ENCODE measurements around the gene CFAP210.

The CFAP210 gene

GRCh38 chr2:169684135-169684565 lies 10.1 kb downstream of the CFAP210 start:
- Histone ChIP-seq H3K4me2 (ENCODE audit: low read length) (no peak overlapping the region), H4K20me1 (ENCODE audit: insufficient read depth, low read length) (no peaks in the 10 kb centered on the region), H3K27me3 (ENCODE audit: low read depth, low read length) (no peaks in the 10 kb centered on the region), H3K27ac (ENCODE audit: low read length) (no peak overlapping the region), H3K4me1 (ENCODE audit: low read length) (no peaks in the 10 kb centered on the region), H2AFZ (ENCODE audit: low read depth, low read length) (no peak overlapping the region), H3K9me3 (ENCODE audit: insufficient read depth, low read length) (no peaks in the 10 kb centered on the region), H3K79me2 (ENCODE audit: low read length) (no peaks in the 10 kb centered on the region), H3K36me3 (replicated peaks; ENCODE audit: low read depth, low read length) (no peaks in the 10 kb centered on the region), H3K4me3 (ENCODE audit: low read length) (no peak overlapping the region), H3K9ac (ENCODE audit: low read length) (no peak overlapping the region)
- TF ChIP-seq EZH2phosphoT487 (IDR thresholded peaks at IDR 0.05; ENCODE audit: low read depth) = no peak

- no peaks in the 10 kb centered on the region for H3K79me2 ChIP-seq (ENCODE audit: low read length)
- no peak overlapping the region for H3K4me3 ChIP-seq (ENCODE audit: low read length)
- no peak overlapping the region for H3K27ac ChIP-seq (ENCODE audit: low read length)
- no peaks in the 10 kb centered on the region for H3K9me3 ChIP-seq (ENCODE audit: insufficient read depth, low read length)
- H3K4me1 ChIP-seq (ENCODE audit: low read length) = no peaks in the 10 kb centered on the region
- H2AFZ ChIP-seq (ENCODE audit: low read depth, low read length) = no peak overlapping the region
- H3K27me3 ChIP-seq (ENCODE audit: low read depth, low read length) = no peaks in the 10 kb centered on the region
- TF ChIP-seq EZH2phosphoT487 (IDR thresholded peaks at IDR 0.05; ENCODE audit: low read depth) (no peak), CTCF (IDR thresholded peaks at IDR 0.05; ENCODE audit: low read depth, low read length) (no peak)
- no peak overlapping the region for H3K4me2 ChIP-seq (ENCODE audit: low read length)
- no peak overlapping the region for H3K9ac ChIP-seq (ENCODE audit: low read length)
- no peaks in the 10 kb centered on the region for H4K20me1 ChIP-seq (ENCODE audit: insufficient read depth, low read length)
- H3K36me3 ChIP-seq (replicated peaks; ENCODE audit: low read depth, low read length) = no peaks in the 10 kb centered on the region
These were observed 10.6 kb downstream of the CFAP210 start for GRCh38 chr2:169683425-169684134.

GRCh38 chr2:169683054-169683424 lies 11.2 kb downstream of the CFAP210 start:
- H3K4me2 ChIP-seq (ENCODE audit: low read length) = no peak overlapping the region
- H3K36me3 ChIP-seq (replicated peaks; ENCODE audit: low read depth, low read length) = no peaks in the 10 kb centered on the region
- no peak overlapping the region for H2AFZ ChIP-seq (ENCODE audit: low read depth, low read length)
- H3K9me3 ChIP-seq (ENCODE audit: insufficient read depth, low read length) = no peaks in the 10 kb centered on the region
- no peak overlapping the region for H3K27ac ChIP-seq (ENCODE audit: low read length)
- no peaks in the 10 kb centered on the region for H3K4me1 ChIP-seq (ENCODE audit: low read length)
- H3K79me2 ChIP-seq (ENCODE audit: low read length) = no peaks in the 10 kb centered on the region
- H3K9ac ChIP-seq (ENCODE audit: low read length) = no peak overlapping the region
- H4K20me1 ChIP-seq (ENCODE audit: insufficient read depth, low read length) = no peaks in the 10 kb centered on the region
- TF ChIP-seq EZH2phosphoT487 (IDR thresholded peaks at IDR 0.05; ENCODE audit: low read depth) = no peak
- no peak for TF ChIP-seq CTCF (IDR thresholded peaks at IDR 0.05; ENCODE audit: low read depth, low read length)
- no peak overlapping the region for H3K4me3 ChIP-seq (ENCODE audit: low read length)
- H3K27me3 ChIP-seq (ENCODE audit: low read depth, low read length) = no peaks in the 10 kb centered on the region

GRCh38 chr2:169676850-169677249 lies 17.4 kb downstream of the CFAP210 start:
- peak overlapping the region; percentile 18 for H3K4me2 ChIP-seq (ENCODE audit: low read length)
- TF ChIP-seq CTCF (IDR thresholded peaks at IDR 0.05; ENCODE audit: low read depth, low read length) (no peak), EZH2phosphoT487 (IDR thresholded peaks at IDR 0.05; ENCODE audit: low read depth) (no peak)
- H3K9me3 ChIP-seq (ENCODE audit: insufficient read depth, low read length) = no peaks in the 10 kb centered on the region
- H3K27ac ChIP-seq (ENCODE audit: low read length) = no peak overlapping the region
- peak overlapping the region; percentile 58 for H2AFZ ChIP-seq (ENCODE audit: low read depth, low read length)
- no peak overlapping the region for H3K9ac ChIP-seq (ENCODE audit: low read length)
- no peaks in the 10 kb centered on the region for H3K4me1 ChIP-seq (ENCODE audit: low read length)
- H3K4me3 ChIP-seq (ENCODE audit: low read length) = peak overlapping the region; percentile 2; the same call in 1 of the 2 replicates
- H3K27me3 ChIP-seq (ENCODE audit: low read depth, low read length) = no peaks in the 10 kb centered on the region
- H3K36me3 ChIP-seq (replicated peaks; ENCODE audit: low read depth, low read length) = no peaks in the 10 kb centered on the region
- H3K79me2 ChIP-seq (ENCODE audit: low read length) = no peaks in the 10 kb centered on the region
- H4K20me1 ChIP-seq (ENCODE audit: insufficient read depth, low read length) = no peaks in the 10 kb centered on the region
